Fibroblast of lung (primary cell): ENCODE results near the gene ENTHD1. TPM values are rescaled to one million over a fixed set of nuclear protein-coding genes. Genes with fewer than 3 reads are reported as not detected.
A peak's percentile ranks its signal among the peaks of the same experiment; 100 is the strongest.

Source experiments
- DNase-seq, 2 donors: peaks; one replicate each; pipeline versions ENCODE4 v3.0.0 to v3.0.0-alpha.2; 2010; ENCODE audit warnings: low read depth in 2 of 2
- H2AFZ ChIP-seq: 2 replicates; pipeline ENCODE4 v1.5.1; 2012; ENCODE audit warnings: low read length, control low read depth, inconsistent platforms
- H3K27ac ChIP-seq: 2 replicates; pipeline ENCODE4 v1.5.1; 2011; ENCODE audit warnings: low read length, control low read depth; ENCODE audit not compliant: insufficient read depth
- H3K27me3 ChIP-seq: 2 replicates; pipeline ENCODE4 v1.5.1; 2011; ENCODE audit warnings: mild to moderate bottlenecking, low read length; ENCODE audit not compliant: control insufficient read depth, insufficient read depth
- H3K36me3 ChIP-seq: 2 replicates; pipeline ENCODE4 v1.5.1; 2011; ENCODE audit warnings: low read length; ENCODE audit not compliant: control insufficient read depth, insufficient read depth
- H3K4me1 ChIP-seq: 2 replicates; pipeline ENCODE4 v1.5.1; 2011; ENCODE audit warnings: low read length; ENCODE audit not compliant: control insufficient read depth, insufficient read depth; ENCODE audit errors: extremely low read depth
- H3K4me2 ChIP-seq: 2 replicates; pipeline ENCODE4 v1.5.1; 2011; ENCODE audit warnings: low read length, control low read depth; ENCODE audit not compliant: insufficient read depth; ENCODE audit errors: extremely low read depth
- H3K4me3 ChIP-seq, 4 experiments: fragments of 200-600 bp in 1 of 4; sonication (generic) in 1 of 4; replicated peaks in 1 of 4; 2 replicates each; pipeline ENCODE4 v1.5.1; 2011 to 2016; ENCODE audit warnings: low read length in 4 of 4, low read depth in 3 of 4, mild to moderate bottlenecking in 3 of 4, control low read depth in 2 of 4, inconsistent platforms in 1 of 4, mixed read lengths in 1 of 4; ENCODE audit not compliant: insufficient read depth in 1 of 4; ENCODE audit errors: control extremely low read depth in 1 of 4
- H3K79me2 ChIP-seq: 2 replicates; pipeline ENCODE4 v1.5.1; 2012; ENCODE audit warnings: mild to moderate bottlenecking, low read length, inconsistent platforms; ENCODE audit not compliant: control insufficient read depth, insufficient read depth
- H3K9ac ChIP-seq: 2 replicates; pipeline ENCODE4 v1.5.1; 2011; ENCODE audit warnings: mild to moderate bottlenecking, low read length, control low read depth; ENCODE audit not compliant: insufficient read depth
- H3K9me3 ChIP-seq: 2 replicates; pipeline ENCODE4 v1.5.1; 2012; ENCODE audit warnings: low read depth, low read length; ENCODE audit not compliant: control insufficient read depth, insufficient read depth
- H4K20me1 ChIP-seq: 2 replicates; pipeline ENCODE4 v1.5.1; 2011; ENCODE audit warnings: low read length; ENCODE audit not compliant: control insufficient read depth, insufficient read depth; ENCODE audit errors: extremely low read depth
- EZH2 ChIP-seq: IDR thresholded peaks from 2 replicates; pipeline ENCODE4 v1.5.1; 2012; ENCODE audit warnings: low read length, control low read depth, mild to moderate bottlenecking; ENCODE audit errors: missing control alignments
- polyA plus RNA-seq, 2 donors: library from polyadenylated mRNA; depleted of rRNA in 1 of 2; stranded (reverse) in 1 of 2; unstranded in 1 of 2; fragments of >200 nt; gene quantifications; 2 replicates each; pipeline ENCODE4 v1.2.1, GENCODE V29; 2011 to 2012; ENCODE audit warnings: missing spikeins in 1 of 2
- total RNA-seq: library from RNA; depleted of rRNA; stranded (reverse); fragments of >200 nt; gene quantifications from 2 replicates; pipeline ENCODE4 v1.2.1, GENCODE V29; 2014
- TF ChIP-seq, protein P1 (sequence below), 2 donors: IDR thresholded peaks in 1 of 2; conservative IDR thresholded peaks in 1 of 2; 1 replicate in 1 of 2; 2 replicates in 1 of 2; pipeline ENCODE4 v1.5.1; 2011 to 2012; ENCODE audit warnings: low read length in 2 of 2, control low read depth in 1 of 2, inconsistent platforms in 1 of 2, low read depth in 1 of 2, mild to moderate bottlenecking in 1 of 2

The ENTHD1 gene
- total and polyA plus RNA-seq, 2 donors (not counting 1 experiment from before 2014, with no cell fraction given): not detected

DNA sequence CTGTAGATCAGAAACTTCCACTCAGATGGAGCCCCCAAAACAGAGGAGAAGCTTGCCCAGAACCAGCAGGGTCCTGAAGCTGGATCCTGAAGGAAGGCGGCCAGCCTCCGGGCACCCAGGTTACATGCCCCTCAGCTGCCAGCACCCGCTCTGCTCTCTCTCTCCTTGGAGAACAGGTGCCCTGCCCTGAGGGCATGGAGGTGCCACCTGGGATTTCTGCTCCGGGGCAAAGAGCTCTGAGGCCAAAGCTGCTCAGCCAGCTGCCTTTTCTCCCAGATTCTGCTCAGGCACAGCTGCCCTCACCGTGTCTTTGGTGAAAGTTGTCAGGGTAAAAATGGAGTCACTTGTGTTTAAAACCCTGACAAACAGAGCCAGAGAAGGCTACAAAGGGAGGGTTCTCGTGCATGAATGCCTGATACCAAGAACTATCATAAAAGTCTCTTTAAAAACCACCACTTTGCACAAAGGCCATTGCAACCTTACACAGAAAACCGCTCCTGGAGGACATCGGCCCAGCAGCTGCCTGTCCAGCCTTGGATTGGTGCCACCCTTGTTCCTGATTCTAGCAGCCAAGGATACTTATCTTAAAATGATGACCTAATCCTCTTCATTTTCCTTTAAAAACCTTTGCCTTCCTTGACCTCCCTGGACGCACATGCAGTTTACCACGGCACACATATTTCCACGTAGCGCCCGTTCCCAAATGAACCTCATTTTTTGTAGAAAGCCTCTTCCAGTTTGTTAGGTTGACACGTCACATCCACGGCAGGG, 183.0 kb downstream of the ENTHD1 start:
- Histone ChIP-seq H3K9me3 (no peaks in the 10 kb centered on the region), H3K4me2 (no peak overlapping the region), H3K36me3 (no peaks in the 10 kb centered on the region), H3K27me3 (peaks cover 3% of the 10 kb centered on the region), H3K9ac (no peak overlapping the region), H3K79me2 (no peaks in the 10 kb centered on the region), H3K4me1 (no peaks in the 10 kb centered on the region), H2AFZ (no peak overlapping the region), H3K4me3 (no peak overlapping the region), H3K27ac (no peak overlapping the region), H4K20me1 (no peaks in the 10 kb centered on the region)
- peak; percentile 8 for DNase-seq
- TF ChIP-seq, protein P1, sequence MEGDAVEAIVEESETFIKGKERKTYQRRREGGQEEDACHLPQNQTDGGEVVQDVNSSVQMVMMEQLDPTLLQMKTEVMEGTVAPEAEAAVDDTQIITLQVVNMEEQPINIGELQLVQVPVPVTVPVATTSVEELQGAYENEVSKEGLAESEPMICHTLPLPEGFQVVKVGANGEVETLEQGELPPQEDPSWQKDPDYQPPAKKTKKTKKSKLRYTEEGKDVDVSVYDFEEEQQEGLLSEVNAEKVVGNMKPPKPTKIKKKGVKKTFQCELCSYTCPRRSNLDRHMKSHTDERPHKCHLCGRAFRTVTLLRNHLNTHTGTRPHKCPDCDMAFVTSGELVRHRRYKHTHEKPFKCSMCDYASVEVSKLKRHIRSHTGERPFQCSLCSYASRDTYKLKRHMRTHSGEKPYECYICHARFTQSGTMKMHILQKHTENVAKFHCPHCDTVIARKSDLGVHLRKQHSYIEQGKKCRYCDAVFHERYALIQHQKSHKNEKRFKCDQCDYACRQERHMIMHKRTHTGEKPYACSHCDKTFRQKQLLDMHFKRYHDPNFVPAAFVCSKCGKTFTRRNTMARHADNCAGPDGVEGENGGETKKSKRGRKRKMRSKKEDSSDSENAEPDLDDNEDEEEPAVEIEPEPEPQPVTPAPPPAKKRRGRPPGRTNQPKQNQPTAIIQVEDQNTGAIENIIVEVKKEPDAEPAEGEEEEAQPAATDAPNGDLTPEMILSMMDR (conservative IDR thresholded peaks at IDR 0.05 in 1 of 2, IDR thresholded peaks at IDR 0.05 in 1 of 2; ENCODE audit: low read depth in 1 of 2, low read length in 2 of 2): no peak

DNA sequence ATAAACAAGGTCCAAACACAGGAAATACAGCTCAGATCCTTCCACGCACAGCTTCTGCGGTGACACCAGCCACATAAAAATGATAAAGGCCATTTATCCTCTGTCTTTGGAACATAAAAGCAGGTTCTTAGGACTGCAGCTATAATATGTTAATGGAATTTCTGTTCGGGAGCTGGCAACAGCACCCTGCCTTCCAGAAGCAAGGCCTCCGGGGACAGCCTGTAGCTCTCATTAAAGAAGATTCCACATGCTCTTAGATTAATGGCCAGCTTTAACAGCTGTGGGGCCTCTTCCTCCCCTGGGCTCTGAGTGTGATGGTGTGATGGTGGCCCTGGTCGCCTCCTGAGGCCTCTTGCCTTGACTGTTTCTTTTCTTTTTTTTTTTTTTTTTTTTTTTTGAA, 185.7 kb downstream of the ENTHD1 start:
- H2AFZ ChIP-seq: no peak overlapping the region
- H3K27ac ChIP-seq: no peak overlapping the region
- TF ChIP-seq, protein P1 (conservative IDR thresholded peaks at IDR 0.05 in 1 of 2, IDR thresholded peaks at IDR 0.05 in 1 of 2; ENCODE audit: low read depth in 1 of 2, low read length in 2 of 2): no peak
- TF ChIP-seq EZH2: no peak
- no peak overlapping the region for H3K4me3 ChIP-seq
- no peaks in the 10 kb centered on the region for H3K79me2 ChIP-seq
- H3K9me3 ChIP-seq: no peaks in the 10 kb centered on the region
- DNase-seq: no peak
- H3K9ac ChIP-seq: no peak overlapping the region
- no peaks in the 10 kb centered on the region for H4K20me1 ChIP-seq
- peaks cover 3% of the 10 kb centered on the region for H3K27me3 ChIP-seq
- H3K4me1 ChIP-seq: no peaks in the 10 kb centered on the region
- no peak overlapping the region for H3K4me2 ChIP-seq
- no peaks in the 10 kb centered on the region for H3K36me3 ChIP-seq

DNA sequence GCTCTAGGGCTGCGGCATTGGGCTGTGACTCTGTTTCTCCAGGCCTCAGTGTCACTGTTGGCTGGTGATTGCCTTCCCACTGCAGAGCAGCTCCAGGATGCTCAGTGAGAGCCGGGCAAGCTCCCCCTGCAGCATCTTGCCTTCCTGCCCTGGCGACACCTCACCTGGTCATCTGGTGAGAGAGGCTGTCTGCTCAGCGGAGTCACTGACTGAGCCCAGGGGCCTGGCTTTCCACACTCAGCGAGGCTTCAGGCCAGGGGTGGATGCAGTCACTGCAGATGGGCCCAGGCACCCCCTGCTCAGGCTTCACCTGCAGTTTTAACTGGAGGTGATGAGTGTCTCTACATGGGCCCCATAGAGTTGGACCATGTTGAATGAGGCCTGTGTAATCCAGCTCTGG, 186.2 kb downstream of the ENTHD1 start:
- Histone ChIP-seq H3K4me1 (no peaks in the 10 kb centered on the region), H4K20me1 (no peaks in the 10 kb centered on the region), H3K79me2 (no peaks in the 10 kb centered on the region), H3K9me3 (no peaks in the 10 kb centered on the region), H2AFZ (no peak overlapping the region), H3K27ac (no peak overlapping the region), H3K9ac (no peak overlapping the region), H3K36me3 (no peaks in the 10 kb centered on the region), H3K27me3 (peaks cover 3% of the 10 kb centered on the region), H3K4me3 (no peak overlapping the region), H3K4me2 (no peak overlapping the region)
- DNase-seq: no peak
- no peak for TF ChIP-seq EZH2
- TF ChIP-seq, protein P1 (conservative IDR thresholded peaks at IDR 0.05 in 1 of 2, IDR thresholded peaks at IDR 0.05 in 1 of 2; ENCODE audit: low read depth in 1 of 2, low read length in 2 of 2): no peak
